BLaER1 (cell line): Measurements from ENCODE around the gene AUTS2.

Experiments
- H3K27ac ChIP-seq: shearing (Covaris generic); formaldehyde crosslinking; 2 replicates; pipeline ENCODE4 v1.8.1; 2022
- H3K27me3 ChIP-seq: shearing (Covaris generic); formaldehyde crosslinking; 2 replicates; pipeline ENCODE4 v1.8.1; 2022
- H3K36me3 ChIP-seq: shearing (Covaris generic); formaldehyde crosslinking; 2 replicates; pipeline ENCODE4 v1.8.1; 2022
- H3K4me1 ChIP-seq: shearing (Covaris generic); formaldehyde crosslinking; 2 replicates; pipeline ENCODE4 v1.8.1; 2022
- H3K4me2 ChIP-seq: shearing (Covaris generic); formaldehyde crosslinking; 2 replicates; pipeline ENCODE4 v1.8.1; 2022
- H3K4me3 ChIP-seq: shearing (Covaris generic); formaldehyde crosslinking; 2 replicates; pipeline ENCODE4 v1.8.1; 2022
- H3K9ac ChIP-seq: shearing (Covaris generic); formaldehyde crosslinking; 2 replicates; pipeline ENCODE4 v1.8.1; 2022
- H3K9me3 ChIP-seq: shearing (Covaris generic); formaldehyde crosslinking; 2 replicates; pipeline ENCODE4 v1.8.1; 2022
- H4K20me1 ChIP-seq: shearing (Covaris generic); formaldehyde crosslinking; 2 replicates; pipeline ENCODE4 v1.8.1; 2022
- Cebpa-rat ChIP-seq: shearing (Covaris generic); IDR thresholded peaks from 2 replicates; pipeline ENCODE4 v1.8.1; 2022

AUTS2 gene

GRCh38 chr7:69756235-69756634 lies 158.0 kb downstream of the AUTS2 start:
- no peak overlapping the region for H3K9ac ChIP-seq
- H3K27ac ChIP-seq = no peak overlapping the region
- peaks cover 76% of the 10 kb centered on the region for H3K4me1 ChIP-seq
- H3K9me3 ChIP-seq = no peaks in the 10 kb centered on the region
- no peaks in the 10 kb centered on the region for H3K36me3 ChIP-seq
- H3K27me3 ChIP-seq = no peaks in the 10 kb centered on the region
- peaks cover 96% of the 10 kb centered on the region for H4K20me1 ChIP-seq
- H3K4me2 ChIP-seq = peak overlapping the region; percentile 16
- no peak overlapping the region for H3K4me3 ChIP-seq
- TF ChIP-seq Cebpa-rat = no peak

- peak overlapping the region; percentile 48 for H3K4me2 ChIP-seq
- H3K4me1 ChIP-seq = peaks cover 63% of the 10 kb centered on the region
- H3K4me3 ChIP-seq = no peak overlapping the region
- no peaks in the 10 kb centered on the region for H3K36me3 ChIP-seq
- no peak overlapping the region for H3K27ac ChIP-seq
- no peak overlapping the region for H3K9ac ChIP-seq
- peaks cover 96% of the 10 kb centered on the region for H4K20me1 ChIP-seq
- TF ChIP-seq Cebpa-rat = no peak
- H3K9me3 ChIP-seq = no peaks in the 10 kb centered on the region
- H3K27me3 ChIP-seq = no peaks in the 10 kb centered on the region
Observed at GRCh38 chr7:69757528-69757927, 159.3 kb downstream of the AUTS2 start.

- peaks cover 96% of the 10 kb centered on the region for H4K20me1 ChIP-seq
- peaks cover 58% of the 10 kb centered on the region for H3K4me1 ChIP-seq
- no peak overlapping the region for H3K27ac ChIP-seq
- H3K27me3 ChIP-seq = no peaks in the 10 kb centered on the region
- H3K36me3 ChIP-seq = no peaks in the 10 kb centered on the region
- H3K4me3 ChIP-seq = no peak overlapping the region
- no peaks in the 10 kb centered on the region for H3K9me3 ChIP-seq
- no peak overlapping the region for H3K9ac ChIP-seq
- H3K4me2 ChIP-seq = peak overlapping the region; percentile 48
- 0 out of 2 replicates have a peak, but pooled peaks have one; percentile 33 for TF ChIP-seq Cebpa-rat
Observed at GRCh38 chr7:69757981-69758430, 159.7 kb downstream of the AUTS2 start.

- H3K4me3 ChIP-seq = no peak overlapping the region
- TF ChIP-seq Cebpa-rat = no peak
- no peaks in the 10 kb centered on the region for H3K9me3 ChIP-seq
Observed at GRCh38 chr7:69759373-69759772, 161.1 kb downstream of the AUTS2 start.

GRCh38 chr7:69761290-69761922 lies 163.1 kb downstream of the AUTS2 start:
- Histone ChIP-seq H3K9ac (no peak overlapping the region), H3K4me1 (peaks cover 24% of the 10 kb centered on the region), H3K4me2 (no peak overlapping the region), H3K4me3 (no peak overlapping the region), H3K27me3 (no peaks in the 10 kb centered on the region), H3K27ac (no peak overlapping the region), H3K9me3 (0 out of 2 replicates have a peak, but pooled peaks cover 5% of the 10 kb centered on the region), H4K20me1 (peaks cover 93% of the 10 kb centered on the region), H3K36me3 (peaks cover 7% of the 10 kb centered on the region; the same call in 1 of the 2 replicates)
- TF ChIP-seq Cebpa-rat = no peak

More at GRCh38 chr7:69759373-69759772, 161.1 kb downstream of the AUTS2 start:
- no peak overlapping the region for H3K4me2 ChIP-seq
- H3K27ac ChIP-seq = no peak overlapping the region
- H3K36me3 ChIP-seq = peaks cover 6% of the 10 kb centered on the region; the same call in 1 of the 2 replicates
- peaks cover 96% of the 10 kb centered on the region for H4K20me1 ChIP-seq
- no peak overlapping the region for H3K9ac ChIP-seq
- H3K4me1 ChIP-seq = peaks cover 44% of the 10 kb centered on the region
- H3K27me3 ChIP-seq = no peaks in the 10 kb centered on the region

- no peak overlapping the region for H3K4me2 ChIP-seq
- no peak for TF ChIP-seq Cebpa-rat
Observed at GRCh38 chr7:69762821-69763352, 164.6 kb downstream of the AUTS2 start.

GRCh38 chr7:69763513-69763912 lies 165.2 kb downstream of the AUTS2 start:
- H3K27me3 ChIP-seq = no peaks in the 10 kb centered on the region
- no peak for TF ChIP-seq Cebpa-rat

More at GRCh38 chr7:69762821-69763352, 164.6 kb downstream of the AUTS2 start:
- no peak overlapping the region for H3K4me3 ChIP-seq
- peaks cover 18% of the 10 kb centered on the region; the same call in 1 of the 2 replicates for H3K36me3 ChIP-seq
- H3K4me1 ChIP-seq = peaks cover 9% of the 10 kb centered on the region
- H3K9ac ChIP-seq = no peak overlapping the region
- no peak overlapping the region for H3K27ac ChIP-seq
- H3K9me3 ChIP-seq = peaks cover 10% of the 10 kb centered on the region; the same call in 1 of the 2 replicates
- H3K27me3 ChIP-seq = no peaks in the 10 kb centered on the region
- H4K20me1 ChIP-seq = peaks cover 93% of the 10 kb centered on the region

GRCh38 chr7:69764147-69764546 lies 165.9 kb downstream of the AUTS2 start:
- Histone ChIP-seq H4K20me1 (peaks cover 93% of the 10 kb centered on the region), H3K9ac (no peak overlapping the region), H3K4me2 (no peak overlapping the region), H3K27me3 (no peaks in the 10 kb centered on the region), H3K4me1 (peaks cover 10% of the 10 kb centered on the region), H3K9me3 (peaks cover 10% of the 10 kb centered on the region; the same call in 1 of the 2 replicates), H3K36me3 (peaks cover 18% of the 10 kb centered on the region; the same call in 1 of the 2 replicates), H3K27ac (no peak overlapping the region), H3K4me3 (no peak overlapping the region)
- no peak for TF ChIP-seq Cebpa-rat

More at GRCh38 chr7:69763513-69763912, 165.2 kb downstream of the AUTS2 start:
- H3K9me3 ChIP-seq = peaks cover 10% of the 10 kb centered on the region; the same call in 1 of the 2 replicates
- H3K4me1 ChIP-seq = peaks cover 7% of the 10 kb centered on the region
- H3K4me2 ChIP-seq = no peak overlapping the region
- H3K4me3 ChIP-seq = no peak overlapping the region
- H3K27ac ChIP-seq = no peak overlapping the region
- no peak overlapping the region for H3K9ac ChIP-seq
- peaks cover 93% of the 10 kb centered on the region for H4K20me1 ChIP-seq
- peaks cover 18% of the 10 kb centered on the region; the same call in 1 of the 2 replicates for H3K36me3 ChIP-seq

- TF ChIP-seq Cebpa-rat = no peak
Observed at GRCh38 chr7:69764681-69765080, 166.4 kb downstream of the AUTS2 start.

GRCh38 chr7:69765879-69766278 lies 167.6 kb downstream of the AUTS2 start:
- H3K36me3 ChIP-seq = peaks cover 19% of the 10 kb centered on the region; the same call in 1 of the 2 replicates
- H3K9me3 ChIP-seq = peaks cover 10% of the 10 kb centered on the region; the same call in 1 of the 2 replicates
- no peak overlapping the region for H3K4me2 ChIP-seq

More at GRCh38 chr7:69764681-69765080, 166.4 kb downstream of the AUTS2 start:
- no peak overlapping the region for H3K27ac ChIP-seq
- peaks cover 16% of the 10 kb centered on the region for H3K4me1 ChIP-seq
- peaks cover 10% of the 10 kb centered on the region; the same call in 1 of the 2 replicates for H3K9me3 ChIP-seq
- no peak overlapping the region for H3K9ac ChIP-seq
- H3K27me3 ChIP-seq = no peaks in the 10 kb centered on the region
- H4K20me1 ChIP-seq = peaks cover 95% of the 10 kb centered on the region
- peaks cover 18% of the 10 kb centered on the region; the same call in 1 of the 2 replicates for H3K36me3 ChIP-seq
- H3K4me3 ChIP-seq = no peak overlapping the region
- no peak overlapping the region for H3K4me2 ChIP-seq

More at GRCh38 chr7:69765879-69766278, 167.6 kb downstream of the AUTS2 start:
- Histone ChIP-seq H4K20me1 (peaks cover 98% of the 10 kb centered on the region), H3K9ac (no peak overlapping the region), H3K27ac (no peak overlapping the region), H3K4me3 (no peak overlapping the region), H3K4me1 (peaks cover 26% of the 10 kb centered on the region), H3K27me3 (no peaks in the 10 kb centered on the region)
- TF ChIP-seq Cebpa-rat = no peak
